HG03432 (cell line): Measurements from ENCODE around the gene RACGAP1.
A peak's percentile ranks its signal among the peaks of the same experiment; 100 is the strongest.

Source experiments
- ATAC-seq: cut with Tn5 transposase; IDR thresholded peaks from one replicate; pipeline ENCODE4 v1.9.1; 2021; ENCODE audit warnings: mild to moderate bottlenecking, moderate library complexity; ENCODE audit not compliant: unreplicated experiment

Gene RACGAP1

DNA sequence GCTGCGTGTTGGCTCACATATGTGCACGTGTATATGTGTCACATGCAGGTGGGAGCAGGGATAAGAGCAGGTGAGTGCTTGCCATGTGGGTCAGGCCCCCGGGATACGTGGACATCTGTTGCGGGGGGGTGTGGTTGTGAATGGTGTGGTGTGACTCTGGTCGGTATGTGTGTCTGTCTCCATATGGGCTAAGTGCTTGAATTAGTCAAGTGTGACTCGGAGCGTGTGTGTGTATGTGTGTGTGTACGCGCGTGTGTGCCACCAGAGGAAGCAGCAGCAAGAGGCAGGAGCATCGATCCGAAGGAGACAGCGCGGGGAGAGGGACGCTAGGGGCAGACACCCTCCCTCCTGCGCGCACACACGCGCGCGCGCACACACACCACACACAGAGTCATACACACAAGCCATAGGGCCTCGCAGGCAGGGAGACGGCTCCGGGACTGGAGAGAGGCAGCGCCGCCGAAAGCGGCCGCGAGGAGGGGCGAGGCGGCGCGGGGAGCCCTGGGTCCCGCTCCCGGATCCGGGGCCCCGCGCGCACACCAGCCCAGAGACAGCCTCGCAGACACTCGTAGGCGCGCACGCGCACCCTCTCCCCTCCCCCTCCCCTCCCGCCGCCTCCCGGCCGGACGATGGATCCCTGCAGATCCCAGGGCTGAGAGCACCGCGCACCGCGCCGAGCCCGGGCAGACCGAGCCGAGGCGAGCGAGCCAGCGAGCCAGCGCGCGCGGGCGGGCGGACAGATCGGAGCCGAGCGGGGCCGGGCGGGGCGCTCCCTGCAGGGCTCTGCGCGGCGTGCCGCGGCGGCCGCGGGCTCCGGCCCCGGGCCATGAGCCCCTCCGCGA is 31.9 kb upstream of the RACGAP1 start, which contains the start of gene ASIC1:
TSS of gene ASIC1 (plus strand) at position 597 of the 842 bp plus-strand sequence. CDS start 1,171 bp downstream, outside the sequence.
- no peak for ATAC-seq

DNA sequence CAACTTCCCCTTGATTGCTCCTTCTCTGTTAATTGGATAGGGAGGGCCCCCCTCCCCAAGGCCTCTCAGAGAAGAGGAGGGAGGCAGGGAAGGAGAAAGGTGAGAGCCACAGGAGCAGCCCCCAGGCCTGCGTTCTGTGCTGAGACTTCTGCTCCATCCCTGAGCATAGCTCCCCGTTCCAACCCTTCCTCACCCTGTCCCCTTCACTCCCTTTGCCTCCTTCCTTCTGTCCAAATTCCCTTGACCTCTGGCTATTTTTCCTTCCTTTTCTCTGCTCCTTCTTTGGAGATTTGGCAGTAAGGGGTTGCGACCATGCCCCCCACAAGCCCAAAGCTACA is 31.3 kb upstream of the RACGAP1 start:
- no peak for ATAC-seq

DNA sequence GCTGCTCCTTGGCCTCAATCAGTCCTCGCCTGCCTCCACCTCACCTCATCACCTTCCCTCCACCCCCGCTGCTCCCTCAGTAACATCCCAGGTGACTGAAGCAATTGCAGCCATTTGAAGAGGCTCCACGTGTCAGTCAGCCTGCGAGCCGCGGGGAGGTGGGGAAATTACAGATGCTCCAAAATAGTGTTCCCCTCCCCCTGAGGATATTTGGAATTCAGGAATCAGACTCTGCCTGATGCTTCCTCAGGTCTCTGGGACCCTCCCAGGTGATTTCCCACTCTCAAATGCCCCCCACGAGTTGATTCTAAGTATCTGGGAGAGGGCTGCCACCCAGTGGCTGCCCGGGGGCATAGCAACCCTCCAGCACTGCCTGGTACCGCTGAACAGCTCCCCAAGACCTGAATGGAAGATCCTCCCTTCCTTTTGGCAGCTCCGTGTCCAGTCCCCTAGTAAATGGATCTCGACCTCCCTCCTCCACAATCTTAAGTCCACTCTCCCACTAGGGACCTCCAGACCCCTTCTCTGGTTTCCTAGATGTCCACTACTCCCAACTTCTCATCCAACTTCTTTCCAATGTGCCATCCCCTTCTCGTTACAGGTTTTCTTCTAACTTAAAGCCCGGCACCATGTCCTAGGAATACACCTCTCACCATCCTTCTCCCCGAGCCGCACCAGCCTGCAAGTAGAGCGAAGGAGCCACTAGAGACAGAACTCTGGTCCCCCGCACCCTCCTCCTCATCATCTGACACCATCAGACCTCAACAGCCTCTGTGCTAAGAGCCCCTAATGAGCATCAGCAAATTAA is 30.7 kb upstream of the RACGAP1 start:
- no peak for ATAC-seq

DNA sequence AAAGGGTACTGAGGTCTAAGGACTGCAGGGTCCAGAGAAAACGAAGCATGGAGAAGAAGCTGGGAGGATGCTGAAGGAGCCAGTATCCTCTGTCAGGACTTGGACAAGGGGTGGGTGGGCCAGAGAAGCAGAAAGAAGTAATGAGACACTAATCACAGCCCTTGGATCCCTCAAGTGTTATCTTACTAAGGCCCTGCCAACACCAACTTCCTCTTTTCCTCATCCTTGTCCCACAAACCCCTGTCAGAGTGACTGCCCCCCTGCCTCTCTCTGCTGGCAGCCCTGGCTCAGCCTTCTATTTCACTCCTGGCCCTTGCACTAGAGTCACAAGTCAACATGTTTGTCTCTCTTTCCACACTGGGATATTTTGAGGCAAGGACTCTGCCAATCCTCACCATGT is 28.3 kb upstream of the RACGAP1 start:
- no peak for ATAC-seq

DNA sequence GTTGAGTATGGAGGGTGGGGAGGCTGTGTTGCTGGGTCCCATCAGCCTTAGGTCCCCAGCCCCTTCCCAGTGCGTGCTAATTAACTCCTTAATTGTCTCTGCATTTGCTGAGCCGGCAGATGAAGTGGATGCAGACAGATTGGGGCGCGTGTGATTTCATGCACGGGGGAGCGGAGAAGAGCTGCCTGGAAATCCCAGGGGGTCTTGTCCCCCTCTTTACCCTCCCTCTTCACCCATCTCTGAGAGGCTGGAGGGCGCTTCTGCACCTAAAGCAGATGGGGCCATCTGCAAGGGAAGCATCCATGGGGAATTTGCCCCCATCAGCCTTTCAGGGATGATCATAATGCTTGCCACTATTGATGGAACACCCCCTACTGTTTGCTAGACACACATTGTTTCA is 27.7 kb upstream of the RACGAP1 start:
- ATAC-seq: no peak

DNA sequence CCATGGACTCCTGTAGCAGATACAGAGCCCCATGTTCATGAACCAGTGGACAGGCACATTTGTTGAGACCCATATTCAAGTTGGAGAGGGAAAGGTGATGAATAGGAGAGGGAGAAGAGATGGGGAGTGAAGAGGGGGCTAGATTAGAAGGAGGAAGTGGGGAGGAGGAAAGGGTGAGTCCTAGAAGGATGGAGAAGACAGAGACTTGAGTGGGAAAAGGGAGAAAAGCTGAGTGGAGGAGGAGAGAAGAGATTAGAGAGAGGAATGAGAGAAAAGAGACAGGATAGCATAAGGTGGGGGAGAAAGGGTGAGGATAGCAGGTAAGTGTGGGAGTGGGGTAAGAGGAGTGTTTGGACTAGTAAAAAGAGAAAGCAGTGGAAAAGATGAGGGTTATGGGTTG is 27.2 kb upstream of the RACGAP1 start:
- no peak for ATAC-seq

DNA sequence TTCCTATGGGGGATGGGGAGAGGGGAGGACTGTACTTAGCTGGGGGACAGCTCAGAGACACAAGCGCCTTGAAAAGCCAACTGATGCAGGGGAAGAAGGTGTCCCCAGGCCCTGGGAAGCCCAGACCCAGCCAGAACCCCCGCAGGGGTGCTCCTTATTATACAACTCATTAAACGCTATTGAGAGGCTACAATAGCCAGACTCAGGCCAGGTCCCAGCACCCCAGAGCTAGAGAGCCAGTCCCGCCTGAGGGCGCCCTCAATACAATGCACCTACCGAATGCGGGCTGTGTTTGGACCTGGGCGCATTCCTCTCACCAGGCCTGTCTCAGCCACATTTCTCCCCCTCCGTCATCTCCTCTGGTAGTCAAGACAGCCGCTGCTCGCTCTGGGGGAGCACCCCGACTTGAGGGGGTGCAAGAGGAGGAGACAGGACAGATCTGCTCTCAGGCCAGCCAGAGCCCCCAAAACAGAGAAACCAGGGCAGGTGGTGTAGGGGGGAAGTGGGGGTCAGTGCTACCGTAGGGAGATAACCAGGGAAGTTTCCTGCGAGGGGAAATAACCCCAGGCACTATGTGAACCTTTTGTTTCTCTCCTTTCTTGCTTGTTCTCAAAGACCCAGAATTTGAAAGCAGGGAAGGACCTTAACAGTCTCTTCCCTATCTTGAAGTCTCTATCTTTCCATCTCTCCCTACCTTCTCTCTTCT is 26.0 kb upstream of the RACGAP1 start:
- no peak for ATAC-seq

DNA sequence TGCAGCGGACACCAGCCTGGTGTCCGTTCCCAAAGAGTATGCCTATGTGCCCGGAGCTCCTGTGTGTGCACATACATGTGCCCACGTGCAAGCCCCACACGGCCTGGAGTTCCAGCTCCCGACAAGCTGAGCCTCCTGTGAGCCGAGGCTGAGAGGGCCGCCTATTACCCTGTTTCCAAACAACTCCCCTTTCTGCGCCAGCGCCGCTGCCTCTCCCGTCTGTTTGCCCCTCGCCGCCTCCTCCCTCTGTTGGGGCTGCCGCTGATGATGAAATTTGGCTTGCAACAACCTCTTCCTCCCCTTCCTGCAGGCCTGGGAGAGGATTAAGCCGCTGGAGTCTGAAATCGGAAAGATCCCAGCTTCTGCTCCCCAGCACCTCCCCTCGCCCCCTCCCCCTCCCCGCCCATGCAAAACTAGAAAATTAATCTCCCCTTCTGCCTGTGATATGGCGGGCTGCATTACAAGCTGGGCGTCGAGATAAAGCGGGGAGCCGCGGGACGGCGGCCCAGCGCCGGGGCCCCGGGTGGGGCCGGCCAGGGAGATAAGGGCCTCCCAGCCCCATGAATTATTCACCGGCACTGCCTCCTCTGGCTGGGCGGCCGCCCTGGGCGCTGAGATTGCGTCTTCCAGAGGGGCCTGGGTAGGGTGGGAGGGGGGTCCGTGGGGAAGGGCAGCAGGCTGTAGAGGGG is 25.3 kb upstream of the RACGAP1 start:
- ATAC-seq: no peak

DNA sequence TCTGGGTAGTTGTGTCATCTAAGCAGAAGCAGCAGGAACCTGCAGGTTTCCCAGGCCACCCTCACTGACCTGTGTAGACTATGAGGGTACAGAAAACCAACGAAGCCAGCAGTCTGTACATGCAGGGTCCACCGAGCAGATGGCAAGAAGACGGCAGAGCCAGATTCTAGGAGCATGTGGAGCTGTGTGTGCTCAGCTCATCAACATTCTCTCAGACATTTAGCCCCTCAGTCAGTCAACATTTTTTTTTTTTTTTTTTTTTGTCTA is 24.8 kb upstream of the RACGAP1 start:
- ATAC-seq: no peak

DNA sequence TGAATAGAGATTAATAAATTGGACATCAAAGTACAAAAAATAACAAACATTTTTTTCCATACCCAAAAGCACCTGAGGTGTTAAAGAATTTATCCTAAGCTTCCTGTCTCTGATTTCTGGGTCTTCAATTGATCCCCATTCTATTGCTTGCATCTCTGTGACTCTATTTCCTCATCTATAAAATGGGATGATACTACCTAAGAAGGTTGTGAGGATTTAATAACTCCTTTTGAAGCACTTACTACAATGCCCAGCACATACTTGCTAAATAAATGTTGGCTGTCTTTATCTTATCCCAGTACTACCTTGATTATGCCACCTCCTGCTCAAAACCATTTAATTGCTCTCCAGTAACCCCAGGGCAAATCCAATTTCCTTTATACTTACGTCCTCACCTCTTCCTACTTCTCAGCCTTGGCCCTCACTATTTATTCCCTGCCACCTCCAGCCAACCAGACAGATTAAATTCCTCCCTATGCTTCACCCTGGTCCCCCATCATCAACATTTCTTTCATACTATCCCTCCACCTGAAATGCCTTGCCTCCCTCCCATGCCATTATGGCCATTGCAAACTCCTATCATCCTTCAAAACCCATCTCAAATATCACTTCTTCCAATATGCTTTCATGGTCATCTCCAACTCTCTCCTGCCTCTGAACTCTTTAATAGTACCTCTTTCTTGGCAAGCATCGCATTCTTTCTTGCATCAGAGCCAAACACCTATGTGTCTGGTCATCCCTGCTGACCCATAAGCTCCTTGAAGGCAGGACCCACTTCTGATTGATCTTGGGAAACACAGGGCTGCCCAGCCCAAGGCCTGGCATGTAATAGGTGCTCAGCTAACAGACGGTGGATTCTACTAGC is 24.2 kb upstream of the RACGAP1 start:
- ATAC-seq: no peak

DNA sequence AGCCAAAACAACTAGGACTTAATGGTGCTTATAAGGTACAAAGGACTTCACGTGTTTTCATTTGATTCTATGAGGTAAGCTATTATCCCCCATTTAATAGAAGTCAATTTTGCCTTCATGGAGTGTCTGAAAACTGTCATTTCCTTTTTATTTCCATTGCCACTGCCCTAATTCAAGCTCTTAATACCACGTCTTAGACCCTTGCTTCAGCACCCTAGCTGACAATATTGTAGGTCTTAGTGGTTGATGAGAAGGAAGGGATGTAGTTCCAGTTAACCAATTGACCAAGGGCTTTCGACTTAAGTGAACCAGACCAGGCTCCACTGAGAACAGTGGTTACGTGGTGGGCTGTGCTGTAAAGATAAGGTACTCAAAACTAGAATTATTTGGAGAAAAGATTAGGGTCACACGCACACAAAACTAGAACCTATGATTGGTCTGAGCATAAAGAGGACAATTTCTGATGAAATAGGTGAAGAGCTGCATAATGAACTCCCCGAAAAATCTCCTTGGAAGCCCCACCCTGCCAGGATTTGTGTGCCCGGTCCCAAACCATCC is 22.5 kb upstream of the RACGAP1 start:
- ATAC-seq: no peak

DNA sequence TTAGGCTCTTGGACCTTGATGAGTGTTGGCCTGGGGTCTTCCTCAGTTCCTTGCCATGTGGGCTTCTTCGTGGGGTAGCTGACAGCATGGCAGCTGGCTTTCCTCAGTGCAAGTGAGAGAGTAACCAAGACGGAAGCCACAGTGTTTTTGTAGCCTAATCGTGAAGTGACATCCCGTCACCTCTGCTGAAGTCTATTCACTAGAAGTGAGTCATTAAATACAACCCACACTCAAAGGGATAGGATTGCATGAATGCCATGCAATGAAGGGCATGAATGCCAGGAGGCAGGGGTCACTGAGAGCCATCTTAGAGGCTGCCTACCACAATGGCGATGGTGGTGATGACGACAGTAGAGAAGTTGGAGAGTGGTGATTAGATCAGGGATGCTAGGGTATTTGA is 18.6 kb upstream of the RACGAP1 start:
- no peak for ATAC-seq

DNA sequence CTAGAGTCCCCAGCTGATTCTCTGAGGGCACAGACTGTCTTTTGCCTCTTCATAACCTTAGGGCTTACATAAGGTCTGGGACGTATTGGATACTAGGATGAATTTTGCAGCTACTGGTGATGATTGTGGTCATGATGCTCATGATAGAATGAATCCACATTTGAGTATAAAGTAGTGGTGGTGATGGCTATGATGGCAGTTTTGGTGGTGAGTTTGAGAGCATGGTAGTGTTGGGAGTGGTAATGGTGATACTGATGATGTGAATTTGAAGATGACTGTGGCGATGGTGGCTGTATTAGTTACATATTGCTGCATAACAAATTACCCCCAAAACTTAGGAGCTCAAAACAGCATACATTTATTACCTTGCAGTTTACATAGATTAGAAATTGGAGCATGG is 18.0 kb upstream of the RACGAP1 start:
- ATAC-seq: no peak

DNA sequence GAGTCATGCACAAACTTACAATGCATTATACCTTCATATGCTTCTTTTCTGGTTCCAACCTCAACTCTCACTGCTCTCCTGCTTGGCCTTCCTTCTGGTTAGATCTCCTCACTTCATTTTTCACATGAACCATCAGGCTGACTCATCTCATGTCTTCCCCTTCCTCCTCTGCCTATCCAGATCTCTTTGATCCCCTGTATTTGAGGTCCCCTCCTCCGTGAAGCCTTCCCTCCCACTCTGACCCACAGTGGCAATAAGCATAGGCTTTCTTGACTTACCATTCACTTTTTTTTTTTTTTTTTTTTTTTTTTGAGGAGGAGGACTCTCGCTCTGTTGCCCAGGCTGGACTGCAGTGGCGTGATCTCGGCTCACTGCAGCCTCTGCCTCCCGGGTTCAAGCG is 17.4 kb upstream of the RACGAP1 start:
- ATAC-seq: no peak

DNA sequence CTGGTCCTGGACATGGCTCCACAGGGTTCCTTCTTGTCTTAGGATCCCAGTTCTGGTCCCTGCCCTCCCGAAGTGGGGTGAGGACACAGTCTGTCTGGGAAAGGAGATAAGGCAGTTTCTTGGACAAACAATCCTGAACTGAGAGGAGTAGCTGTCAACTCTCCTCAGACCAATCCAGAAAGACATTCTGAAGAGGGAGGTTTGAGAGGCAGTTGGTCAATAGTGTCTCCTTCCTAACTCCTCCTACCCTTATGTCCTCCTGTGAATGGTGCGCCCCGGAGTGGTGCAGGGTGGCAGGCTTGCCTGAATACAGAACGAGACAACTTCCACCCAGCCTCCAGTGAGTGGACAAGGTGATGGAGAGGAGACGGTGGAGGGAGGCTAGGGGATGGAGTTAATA is 16.7 kb upstream of the RACGAP1 start:
- ATAC-seq: no peak

DNA sequence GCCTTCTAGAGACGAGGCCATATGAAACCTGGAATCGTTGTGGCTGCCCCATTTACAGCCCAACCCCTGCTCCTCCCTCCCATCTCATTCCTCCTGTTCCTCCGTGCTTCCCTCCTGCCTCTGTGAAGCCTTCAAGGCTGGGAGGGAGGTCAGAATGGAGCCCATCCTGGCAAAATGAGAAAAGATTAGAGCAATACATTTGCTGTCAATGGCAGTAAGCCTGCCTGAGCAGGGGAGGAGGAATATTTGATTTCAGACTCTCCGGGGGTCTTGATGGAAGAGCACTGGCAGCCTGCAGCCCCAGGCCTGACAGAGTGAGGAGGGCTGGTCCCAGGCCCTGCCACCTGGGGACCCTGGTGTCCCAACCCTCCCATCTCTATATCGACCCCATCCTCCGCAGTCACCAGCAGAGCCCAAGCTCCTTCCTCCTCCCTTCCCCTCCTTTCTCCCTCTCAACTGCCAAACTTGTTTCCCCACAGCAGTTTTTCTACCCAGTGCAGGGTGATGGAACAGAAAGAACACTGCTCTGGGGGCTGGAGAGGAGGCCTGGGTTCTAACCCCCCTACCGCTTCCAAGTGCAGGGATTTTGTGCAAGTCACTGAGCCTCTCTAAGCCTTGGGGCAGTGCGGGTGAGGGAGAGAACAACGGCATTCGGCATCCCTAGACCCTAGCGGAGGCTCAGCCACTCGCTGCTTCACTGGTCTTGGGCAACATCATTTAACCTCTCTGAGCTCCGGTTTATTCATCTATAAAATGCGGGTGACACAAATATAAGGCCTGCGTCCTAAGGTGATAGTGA is 16.0 kb upstream of the RACGAP1 start:
- no peak for ATAC-seq

DNA sequence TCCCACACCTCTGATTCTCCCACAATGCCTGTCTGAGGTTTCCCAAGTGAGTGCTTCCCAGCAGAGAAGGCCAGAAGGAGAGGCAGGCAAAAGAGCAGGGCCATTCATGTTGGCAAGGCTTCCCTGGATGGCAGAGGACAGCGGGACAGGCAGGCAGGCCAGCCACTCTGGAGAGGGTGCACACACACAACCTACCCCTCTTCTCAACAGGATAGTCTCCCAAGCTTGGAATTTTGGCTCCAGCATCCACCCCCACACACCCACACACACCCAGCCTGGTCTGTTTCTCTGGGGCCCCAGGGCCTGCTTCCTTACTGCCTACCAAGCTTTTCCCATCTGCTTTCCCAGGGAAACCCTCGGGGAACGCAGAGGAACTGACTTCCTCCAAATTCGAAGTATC is 15.4 kb upstream of the RACGAP1 start:
- ATAC-seq: no peak

DNA sequence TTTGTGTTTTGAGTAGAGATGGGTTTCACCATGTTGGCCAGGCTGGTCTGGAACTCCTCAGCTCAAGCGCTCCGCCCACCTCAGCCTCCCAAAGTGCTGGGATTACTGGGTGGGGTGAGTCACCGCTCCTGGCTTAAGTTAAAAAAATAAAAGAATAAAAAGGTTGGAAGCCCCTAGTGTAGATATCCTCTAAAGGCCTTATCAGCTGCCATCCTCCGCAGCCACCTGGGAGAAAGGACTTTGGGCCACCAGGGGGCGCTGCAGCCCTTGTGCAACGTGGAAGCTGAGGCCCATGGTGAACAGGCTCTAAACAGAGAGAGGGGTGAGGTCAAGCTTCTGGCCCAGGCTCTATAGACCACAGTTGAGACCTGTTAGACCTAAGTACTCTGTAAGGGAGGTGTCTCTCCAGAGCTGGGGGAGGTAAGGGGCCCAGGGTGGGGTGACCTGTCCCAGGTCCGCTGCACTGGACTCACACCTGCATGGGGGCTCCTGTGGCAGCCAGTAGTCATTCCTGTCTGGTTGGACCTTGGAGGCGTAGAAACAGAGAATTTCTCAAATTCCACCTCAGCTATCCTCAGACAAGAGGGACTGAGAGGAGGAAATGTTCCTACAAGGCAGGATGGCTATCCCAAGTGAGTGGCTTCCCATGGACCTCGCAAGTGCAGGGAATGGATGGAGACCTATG is 14.0 kb upstream of the RACGAP1 start:
- ATAC-seq: peak; percentile 44

DNA sequence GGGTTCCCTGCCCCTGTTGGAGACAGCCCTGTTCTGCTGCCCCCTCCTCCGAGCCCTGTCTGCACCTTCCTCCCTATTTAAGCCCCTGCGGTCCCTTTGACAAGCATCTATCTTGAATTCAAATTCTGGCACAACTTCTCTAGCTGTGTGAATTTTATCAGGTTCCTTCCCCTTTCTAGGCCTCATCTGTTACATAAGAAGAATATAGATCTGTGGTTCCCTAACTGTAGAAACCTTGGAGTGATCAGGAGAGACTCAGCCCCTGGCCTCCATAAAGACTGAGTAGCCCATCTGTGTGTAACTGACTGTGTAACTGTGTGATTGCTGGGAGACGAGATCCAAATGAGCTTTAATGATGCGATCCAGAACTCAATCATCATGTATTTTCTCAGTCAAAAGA is 13.0 kb upstream of the RACGAP1 start:
- no peak for ATAC-seq
